HepG2 (cell line): ENCODE data around the gene CTDNEP1. TPM values are rescaled to one million over a fixed set of nuclear protein-coding genes. Genes with fewer than 3 reads are reported as not detected.
A peak's percentile ranks its signal among the peaks of the same experiment; 100 is the strongest.

ENCODE experiments used
- ARHGAP35 ChIP-seq: sonication (generic); formaldehyde crosslinking; IDR thresholded peaks from 2 replicates; pipeline ENCODE4 v1.9.0; 2022; ENCODE audit warnings: mild to moderate bottlenecking, inconsistent platforms, moderate library complexity, missing genetic modification reagents, borderline replicate concordance
- CEBPZ ChIP-seq: IDR thresholded peaks from 2 replicates; pipeline ENCODE4 v1.6.1; 2012; ENCODE audit warnings: low read length, improper control_type of control experiment
- DDIT3 ChIP-seq: sonication (generic); formaldehyde crosslinking; IDR thresholded peaks from 2 replicates; pipeline ENCODE4 v1.4.0; 2020; ENCODE audit warnings: mild to moderate bottlenecking, missing genetic modification reagents
- GZF1 ChIP-seq: sonication (generic); formaldehyde crosslinking; IDR thresholded peaks from 2 replicates; pipeline ENCODE4 v1.5.1; 2020; ENCODE audit warnings: mild to moderate bottlenecking, missing genetic modification reagents
- HNF4G ChIP-seq, 2 experiments: sonication (generic) in 1 of 2; formaldehyde crosslinking in 1 of 2; IDR thresholded peaks; 2 replicates each; pipeline versions ENCODE4 v1.4.0 to v1.6.1; 2011 to 2020; ENCODE audit warnings: borderline replicate concordance in 2 of 2, low read depth in 2 of 2, mild to moderate bottlenecking in 2 of 2, low read length in 1 of 2, missing genetic modification reagents in 1 of 2, moderate library complexity in 1 of 2
- MLLT10 ChIP-seq: sonication (generic); formaldehyde crosslinking; IDR thresholded peaks from 2 replicates; pipeline ENCODE4 v1.4.0; 2020; ENCODE audit warnings: missing genetic modification reagents
- NFE2L2 ChIP-seq: fragments of 150-350 bp; IDR thresholded peaks from 2 replicates; pipeline ENCODE4 v1.6.1; 2014; ENCODE audit warnings: low read length
- PAXIP1 ChIP-seq: sonication (generic); formaldehyde crosslinking; conservative IDR thresholded peaks from 2 replicates; pipeline ENCODE4 v1.4.0; 2020; ENCODE audit warnings: mild to moderate bottlenecking, missing genetic modification reagents, moderate library complexity
- PREB ChIP-seq: sonication (generic); formaldehyde crosslinking; IDR thresholded peaks from 2 replicates; pipeline ENCODE4 v1.4.0; 2020; ENCODE audit warnings: missing genetic modification reagents
- PTBP1 ChIP-seq: fragments of 200-400 bp; formaldehyde crosslinking; IDR thresholded peaks from 2 replicates; pipeline ENCODE4 v1.6.1; 2018; ENCODE audit warnings: low read length, low read depth; ENCODE audit not compliant: poor library complexity, severe bottlenecking
- THAP9 ChIP-seq: sonication (generic); formaldehyde crosslinking; IDR thresholded peaks from 2 replicates; pipeline ENCODE4; 2020; ENCODE audit warnings: missing genetic modification reagents, mild to moderate bottlenecking, borderline replicate concordance
- TRIM24 ChIP-seq: sonication (generic); formaldehyde crosslinking; IDR thresholded peaks from 2 replicates; pipeline ENCODE4 v1.8.0; 2022; ENCODE audit warnings: mild to moderate bottlenecking, missing genetic modification reagents
- ZNF33A ChIP-seq: sonication (generic); formaldehyde crosslinking; IDR thresholded peaks from 2 replicates; pipeline ENCODE4 v1.5.1; 2020; ENCODE audit warnings: missing genetic modification reagents, mild to moderate bottlenecking, moderate library complexity, borderline replicate concordance
- ZNF850 ChIP-seq: sonication (generic); formaldehyde crosslinking; conservative IDR thresholded peaks from 2 replicates; pipeline ENCODE4 v1.9.0; 2021; ENCODE audit warnings: mild to moderate bottlenecking, missing genetic modification reagents
- ZSCAN29 ChIP-seq: sonication (generic); formaldehyde crosslinking; conservative IDR thresholded peaks from 2 replicates; pipeline ENCODE4 v1.4.0; 2020; ENCODE audit warnings: mild to moderate bottlenecking, missing genetic modification reagents
- polyA plus RNA-seq, 8 experiments: library from polyadenylated mRNA; depleted of rRNA in 3 of 8; stranded (reverse) in 7 of 8; unstranded in 1 of 8; fragments of >200 nt; fragmentation: Illumina TruSeq in 4 of 8; extraction: Trizol in 4 of 8; gene quantifications; 2 replicates each; pipeline versions ENCODE4 v1.2.1 to v1.2.3, GENCODE V29; 2011 to 2016; ENCODE audit warnings: low read depth in 4 of 8, missing spikeins in 1 of 8, mixed read lengths in 1 of 8; ENCODE audit not compliant: insufficient read depth in 1 of 8
- total RNA-seq, 5 experiments: library from RNA; depleted of rRNA; stranded (reverse); fragments of >200 nt; fragmentation: Illumina TruSeq; extraction: Trizol; gene quantifications; 2 replicates each; pipeline ENCODE4 v1.2.3, GENCODE V29; 2016; ENCODE audit warnings: low read depth in 1 of 5

The CTDNEP1 gene
- total and polyA plus RNA-seq, 2 of the 13 experiments (the other 11 are each of a cell fraction or from before 2014, with no cell fraction given), result 19.8 to 118 TPM

GRCh38 chr17:7252176-7253043 is 876 bp upstream of the CTDNEP1 start, which contains the start of gene ELP5 (continued):
- TF ChIP-seq CEBPZ (no peak), ZSCAN29 (CRISPR knock-in tag) (0 out of 2 replicates have a peak, but pooled peaks have one; percentile 53), PAXIP1 (CRISPR knock-in tag) (peak; percentile 63), PREB (CRISPR knock-in tag) (no peak), PTBP1 (peak; percentile 98), ZNF850 (CRISPR knock-in tag) (no peak), DDIT3 (CRISPR knock-in tag) (no peak), GZF1 (CRISPR knock-in tag) (peak; percentile 71; the same call in 1 of the 2 replicates), ZNF33A (CRISPR knock-in tag) (no peak), TRIM24 (CRISPR knock-in tag) (no peak), THAP9 (CRISPR knock-in tag) (peak; percentile 90; the same call in 1 of the 2 replicates), HNF4G (IDR thresholded peaks at IDR 0.05; ENCODE audit: borderline replicate concordance, low read depth, low read length) (peak; percentile 11; the same call in 1 of the 2 replicates), HNF4G (CRISPR knock-in tag; IDR thresholded peaks at IDR 0.05; ENCODE audit: borderline replicate concordance, low read depth) (no peak), NFE2L2 (0 out of 2 replicates have a peak, but pooled peaks have one; percentile 8), MLLT10 (CRISPR knock-in tag) (no peak), ARHGAP35 (CRISPR knock-in tag) (0 out of 2 replicates have a peak, but pooled peaks have one; percentile 53)
